Measurements from ENCODE around the gene CERS3.

The CERS3 gene

GRCh38 chr15:100493213-100493612 is 35.5 kb downstream of the CERS3 start:
- CTCF ChIA-PET, result no interaction called here
- POLR2A ChIA-PET, result no interaction called here

GRCh38 chr15:100484443-100484842 is 44.3 kb downstream of the CERS3 start:
- DNase-seq (ENCODE audit: extremely low spot score), result no peak
- no peak for TF ChIP-seq CTCF (IDR thresholded peaks at IDR 0.05; ENCODE audit: control extremely low read depth, extremely low read depth, low read depth, missing control alignments)
- POLR2A ChIA-PET, result no interaction called here
- CTCF ChIA-PET, result interaction anchor here (1.0 kb wide), 1 partner anchor 22 kb away, joined by 3 read pairs; no protein-coding TSS in a partner anchor

More at GRCh38 chr15:100493213-100493612, 35.5 kb downstream of the CERS3 start:
- no peak for TF ChIP-seq CTCF (IDR thresholded peaks at IDR 0.05; ENCODE audit: control extremely low read depth, extremely low read depth, low read depth, missing control alignments)
- no peak for DNase-seq (ENCODE audit: extremely low spot score)

- no peak for DNase-seq (ENCODE audit: extremely low spot score)
- TF ChIP-seq CTCF (IDR thresholded peaks at IDR 0.05; ENCODE audit: control extremely low read depth, extremely low read depth, low read depth, missing control alignments), result no peak
- POLR2A ChIA-PET, result no interaction called here
- CTCF ChIA-PET, result no interaction called here
These were observed 45.4 kb downstream of the CERS3 start for GRCh38 chr15:100483370-100483769.

- CTCF ChIA-PET, result no interaction called here
- no peak for DNase-seq (ENCODE audit: extremely low spot score)
- POLR2A ChIA-PET, result no interaction called here
- TF ChIP-seq CTCF (IDR thresholded peaks at IDR 0.05; ENCODE audit: control extremely low read depth, extremely low read depth, low read depth, missing control alignments), result no peak
These were observed 51.9 kb downstream of the CERS3 start for GRCh38 chr15:100476805-100477204.

GRCh38 chr15:100472736-100473135 is 56.0 kb downstream of the CERS3 start:
- TF ChIP-seq CTCF (IDR thresholded peaks at IDR 0.05; ENCODE audit: control extremely low read depth, extremely low read depth, low read depth, missing control alignments), result no peak
- ChIA-PET POLR2A (no interaction called here), CTCF (interaction anchor here (0.8 to 1.6 kb wide), 2 partner anchors 9 to 122 kb away, joined by 3 to 5 read pairs; no protein-coding TSS in a partner anchor)
- DNase-seq (ENCODE audit: extremely low spot score), result no peak

GRCh38 chr15:100471933-100472332 is 56.8 kb downstream of the CERS3 start:
- no peak for TF ChIP-seq CTCF (IDR thresholded peaks at IDR 0.05; ENCODE audit: control extremely low read depth, extremely low read depth, low read depth, missing control alignments)
- ChIA-PET POLR2A (no interaction called here), CTCF (no interaction called here)
- DNase-seq (ENCODE audit: extremely low spot score), result no peak

GRCh38 chr15:100468285-100468684 is 60.5 kb downstream of the CERS3 start:
- no peak for DNase-seq (ENCODE audit: extremely low spot score)
- POLR2A ChIA-PET, result no interaction called here
- TF ChIP-seq CTCF (IDR thresholded peaks at IDR 0.05; ENCODE audit: control extremely low read depth, extremely low read depth, low read depth, missing control alignments), result no peak
- CTCF ChIA-PET, result no interaction called here
